Lower lobe of right lung (tissue), 2 donors: ENCODE results near the gene SMG1. TPM values are rescaled to one million over a fixed set of nuclear protein-coding genes. Genes with fewer than 3 reads are reported as not detected.
A peak's percentile ranks its signal among the peaks of the same experiment; 100 is the strongest.

Experiments used
- ATAC-seq, 2 donors: fragments of 200-7000 bp; cut with Tn5 transposase; one replicate each; pipeline ENCODE4 v1.9.1; 2020 to 2022; ENCODE audit warnings: mild to moderate bottlenecking in 2 of 2, moderate library complexity in 2 of 2
- DNase-seq: peaks from one replicate; pipeline ENCODE4 v3.0.0-alpha.2; 2020
- H3K27ac ChIP-seq: fragments of 200-600 bp; one replicate; pipeline ENCODE4 v1.8.0; 2022
- H3K27me3 ChIP-seq: fragments of 200-600 bp; one replicate; pipeline ENCODE4 v1.8.0; 2022; ENCODE audit warnings: low read depth
- H3K36me3 ChIP-seq: fragments of 200-600 bp; one replicate; pipeline ENCODE4 v1.8.0; 2022; ENCODE audit warnings: mild to moderate bottlenecking
- H3K4me1 ChIP-seq: fragments of 200-600 bp; one replicate; pipeline ENCODE4 v1.8.0; 2022
- H3K4me3 ChIP-seq: fragments of 200-600 bp; one replicate; pipeline ENCODE4 v1.8.0; 2022; ENCODE audit warnings: mild to moderate bottlenecking
- H3K9me3 ChIP-seq: fragments of 200-600 bp; one replicate; pipeline ENCODE4 v1.8.0; 2022
- CTCF ChIP-seq: fragments of 200-600 bp; IDR thresholded peaks from one replicate; pipeline ENCODE4 v1.8.0; 2022; ENCODE audit warnings: antibody characterized with exemption, mild to moderate bottlenecking
- intact Hi-C: fragments of 100-400 bp; cut with DNase I; formaldehyde crosslinking; loops from one replicate; pipeline ENCODE4 v1.11.0; 2022
- total RNA-seq: library from RNA; stranded (reverse); fragmentation: NEBNext Ultra II Directional; extraction: Animal tissue kit (Norgen Biotek cat#: 25700); gene quantifications from one replicate; pipeline ENCODE4 v1.2.1, GENCODE V29; 2021
- donor health status: DM: no; HTN: yes; CAD: no; lungs with severe emphysema.

SMG1 gene
- total RNA-seq, 1 donor from 2014 or later, result 89.0 TPM

GRCh38 chr16:18789850-18790706 lies 136.1 kb downstream of the SMG1 start, which contains the start of gene RPS15A:
Gene RPS15A (minus strand): TSS chr16:18790334. CDS start chr16:18789113, 1,221 bp downstream.
- Histone ChIP-seq H3K27me3 (no peaks in the 10 kb centered on the region), H3K4me1 (peaks cover 50% of the 10 kb centered on the region), H3K27ac (peak within 1 kb of the TSS; percentile 89), H3K9me3 (no peaks in the 10 kb centered on the region), H3K36me3 (peaks cover 74% of the 10 kb centered on the region), H3K4me3 (peak within 1 kb of the TSS; percentile 87)
- peak; percentile 99 for ATAC-seq
- DNase-seq, result peak; percentile 96
- intact Hi-C loops, result no loop called here
- no peak for TF ChIP-seq CTCF

- TF ChIP-seq CTCF, result no peak
- Histone ChIP-seq H3K9me3 (no peaks in the 10 kb centered on the region), H3K4me1 (peaks cover 52% of the 10 kb centered on the region), H3K4me3 (peak overlapping the region; percentile 87), H3K36me3 (peaks cover 74% of the 10 kb centered on the region), H3K27ac (peak overlapping the region; percentile 89), H3K27me3 (no peaks in the 10 kb centered on the region)
- intact Hi-C loops, result no loop called here
- DNase-seq (no peak), ATAC-seq (no peak)
These were observed 136.7 kb downstream of the SMG1 start for GRCh38 chr16:18789515-18789849.

GRCh38 chr16:18788828-18789514 lies 137.2 kb downstream of the SMG1 start:
- no peak for TF ChIP-seq CTCF
- peaks cover 74% of the 10 kb centered on the region for H3K36me3 ChIP-seq
- no peak for DNase-seq
- ATAC-seq, result no peak
- no peaks in the 10 kb centered on the region for H3K27me3 ChIP-seq
- peaks cover 52% of the 10 kb centered on the region for H3K4me1 ChIP-seq
- H3K9me3 ChIP-seq, result no peaks in the 10 kb centered on the region
- intact Hi-C loops, result no loop called here
- H3K4me3 ChIP-seq, result peak overlapping the region; percentile 87
- H3K27ac ChIP-seq, result peak overlapping the region; percentile 89

- H3K4me1 ChIP-seq, result peaks cover 44% of the 10 kb centered on the region
- H3K4me3 ChIP-seq, result no peak overlapping the region
- ATAC-seq, result no peak
- H3K27ac ChIP-seq, result no peak overlapping the region
- no peaks in the 10 kb centered on the region for H3K27me3 ChIP-seq
- intact Hi-C loops, result no loop called here
- no peak for TF ChIP-seq CTCF
- no peak for DNase-seq
- H3K36me3 ChIP-seq, result peaks cover 67% of the 10 kb centered on the region
- H3K9me3 ChIP-seq, result no peaks in the 10 kb centered on the region
These were observed 141.1 kb downstream of the SMG1 start for GRCh38 chr16:18784917-18785623.
